ENCODE measurements around the gene HJURP.

DNA sequence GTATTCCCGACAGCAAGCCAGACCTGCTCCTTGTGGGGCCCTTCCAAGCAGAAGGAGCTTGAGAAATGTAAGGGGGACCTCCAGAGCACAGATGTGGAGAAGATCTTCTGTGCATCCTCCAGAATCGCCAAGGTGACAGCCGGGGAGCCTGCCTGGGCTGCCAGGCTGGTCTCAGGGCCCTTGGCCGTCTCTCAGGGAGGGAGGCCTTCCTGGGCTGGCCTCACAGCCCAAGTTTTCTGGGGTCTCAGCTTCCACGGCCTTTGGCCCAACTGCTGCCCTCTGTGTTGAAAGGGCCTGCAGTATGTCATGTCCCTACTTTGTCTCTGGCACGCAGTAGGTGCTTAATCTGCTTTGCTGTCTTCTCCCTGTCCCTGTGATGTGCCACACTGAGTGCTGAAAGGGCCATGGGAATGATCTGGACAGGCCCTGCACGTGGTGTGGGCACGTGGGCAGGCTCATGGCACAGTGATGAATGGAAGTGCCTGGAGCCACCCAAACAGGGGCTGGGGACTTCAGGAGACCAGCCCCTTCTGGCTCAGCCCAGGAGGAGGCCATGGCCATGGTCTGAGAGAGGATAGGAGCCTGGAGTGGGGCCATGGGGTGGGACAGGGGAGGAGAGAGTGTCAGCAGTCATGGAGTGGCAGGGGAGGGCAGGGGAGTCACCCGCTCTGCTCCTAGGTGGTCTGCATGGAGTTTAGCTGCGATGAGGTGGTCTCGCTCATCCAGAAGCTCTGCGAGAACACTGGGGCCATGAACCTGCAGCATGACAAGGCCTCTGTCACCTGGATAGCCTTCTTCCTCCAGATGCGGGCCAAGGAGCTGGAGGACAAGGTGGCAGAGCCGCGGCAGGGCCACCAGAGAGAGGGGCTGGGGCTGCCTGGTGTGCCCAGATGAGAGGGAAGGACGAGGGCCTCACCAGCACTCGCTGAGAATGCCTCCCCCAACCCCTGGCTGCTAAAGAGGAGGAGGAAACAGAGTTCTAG is 35.4 kb downstream of the HJURP start:
- TF ChIP-seq, protein P1, sequence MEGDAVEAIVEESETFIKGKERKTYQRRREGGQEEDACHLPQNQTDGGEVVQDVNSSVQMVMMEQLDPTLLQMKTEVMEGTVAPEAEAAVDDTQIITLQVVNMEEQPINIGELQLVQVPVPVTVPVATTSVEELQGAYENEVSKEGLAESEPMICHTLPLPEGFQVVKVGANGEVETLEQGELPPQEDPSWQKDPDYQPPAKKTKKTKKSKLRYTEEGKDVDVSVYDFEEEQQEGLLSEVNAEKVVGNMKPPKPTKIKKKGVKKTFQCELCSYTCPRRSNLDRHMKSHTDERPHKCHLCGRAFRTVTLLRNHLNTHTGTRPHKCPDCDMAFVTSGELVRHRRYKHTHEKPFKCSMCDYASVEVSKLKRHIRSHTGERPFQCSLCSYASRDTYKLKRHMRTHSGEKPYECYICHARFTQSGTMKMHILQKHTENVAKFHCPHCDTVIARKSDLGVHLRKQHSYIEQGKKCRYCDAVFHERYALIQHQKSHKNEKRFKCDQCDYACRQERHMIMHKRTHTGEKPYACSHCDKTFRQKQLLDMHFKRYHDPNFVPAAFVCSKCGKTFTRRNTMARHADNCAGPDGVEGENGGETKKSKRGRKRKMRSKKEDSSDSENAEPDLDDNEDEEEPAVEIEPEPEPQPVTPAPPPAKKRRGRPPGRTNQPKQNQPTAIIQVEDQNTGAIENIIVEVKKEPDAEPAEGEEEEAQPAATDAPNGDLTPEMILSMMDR (IDR thresholded peaks at IDR 0.05; ENCODE audit: insufficient read depth, low read length) = no peak
- no peak for TF ChIP-seq POLR2AphosphoS5 (IDR thresholded peaks at IDR 0.05; ENCODE audit: low read depth)
- no peak for TF ChIP-seq SPI1 (IDR thresholded peaks at IDR 0.05; ENCODE audit: borderline replicate concordance, low read depth)
- TF ChIP-seq GABPA (IDR thresholded peaks at IDR 0.05; ENCODE audit: low read depth) = no peak
